ENCODE data around the gene POGK. TPM values are rescaled to one million over a fixed set of nuclear protein-coding genes. Genes with fewer than 3 reads are reported as not detected.

The POGK gene
- polyA plus RNA-seq, 3 donors = 10.6 to 13.0 (median 10.9) TPM

- Histone ChIP-seq H3K36me3 (replicated peaks in 1 of 2; ENCODE audit: control insufficient read depth in 1 of 2, insufficient read depth in 2 of 2, low read length in 2 of 2) (peaks cover 74 to 80% of the 10 kb centered on the region in 2 donors), H3K4me1 (ENCODE audit: control insufficient read depth in 1 of 2, insufficient read depth in 2 of 2, low read length in 2 of 2) (peaks cover 16 to 28% of the 10 kb centered on the region in 2 donors), H3K9ac (ENCODE audit: insufficient read depth, low read length, poor library complexity, severe bottlenecking) (no peak overlapping the region), H3K27ac (ENCODE audit: low read depth in 1 of 2, low read length in 2 of 2) (peak overlapping the region in 1 of 2 donors; percentile 23), H3K79me2 (ENCODE audit: insufficient read depth, low read length) (peaks cover 73% of the 10 kb centered on the region), H2AFZ (ENCODE audit: insufficient read depth, low read depth, low read length, poor library complexity, severe bottlenecking) (no peak overlapping the region), H3K27me3 (ENCODE audit: control insufficient read depth in 2 of 2, insufficient read depth in 2 of 2, low read length in 2 of 2) (no peaks in the 10 kb centered on the region), H3K4me3 (replicated peaks in 1 of 3; ENCODE audit: low read depth in 2 of 3, low read length in 3 of 3) (no peak overlapping the region), H4K20me1 (ENCODE audit: insufficient read depth, low read length) (peaks cover 92% of the 10 kb centered on the region), H3K9me3 (replicated peaks in 1 of 2; ENCODE audit: control insufficient read depth in 1 of 2, insufficient read depth in 1 of 2, low read length in 2 of 2) (no peaks in the 10 kb centered on the region), H3K4me2 (replicated peaks; ENCODE audit: extremely low read depth, low read length, poor library complexity, severe bottlenecking) (no peak overlapping the region)
- TF ChIP-seq CTCF (IDR thresholded peaks at IDR 0.05) = no peak
- peaks cover 27% of the 10 kb centered on the region for H3K4me1 Mint-ChIP-seq
- no peaks in the 10 kb centered on the region for H3K9me3 Mint-ChIP-seq
- H3K27me3 Mint-ChIP-seq (ENCODE audit: low read depth in 3 of 3) = no peaks in the 10 kb centered on the region
- H3K4me3 Mint-ChIP-seq = no peak overlapping the region
- peaks cover 76 to 77% of the 10 kb centered on the region in 2 donors for H3K36me3 Mint-ChIP-seq
- intact Hi-C loops (cut with micrococcal nuclease) = loop anchor here in 1 of 2 donors (10.0 kb wide), 1 partner anchor 1091 kb away; the partner anchor contains the start of genes DCAF6 and MPC2
- 100% methylated on average over 5 of the region's 7 CpGs for WGBS (ENCODE audit: insufficient coverage)
- DNase-seq = no peak
- H3K27ac Mint-ChIP-seq = peak overlapping the region in 4 of 7 donors; percentile 50 to 68 (median 60)
Observed at GRCh38 chr1:166843769-166844596, 4.7 kb downstream of the POGK start.

- Mint-ChIP-seq H3K9me3 (no peaks in the 10 kb centered on the region), H3K4me3 (no peak overlapping the region), H3K27me3 (ENCODE audit: low read depth in 3 of 3) (no peaks in the 10 kb centered on the region), H3K4me1 (peaks cover 27% of the 10 kb centered on the region), H3K27ac (peak overlapping the region in 3 of 7 donors; percentile 46 to 68 (median 63)), H3K36me3 (peaks cover 84 to 86% of the 10 kb centered on the region in 2 donors)
- no peak for TF ChIP-seq CTCF (IDR thresholded peaks at IDR 0.05)
- H3K4me1 ChIP-seq (ENCODE audit: control insufficient read depth in 1 of 2, insufficient read depth in 2 of 2, low read length in 2 of 2) = peaks cover 16 to 26% of the 10 kb centered on the region in 2 donors
- H3K9me3 ChIP-seq (replicated peaks in 1 of 2; ENCODE audit: control insufficient read depth in 1 of 2, insufficient read depth in 1 of 2, low read length in 2 of 2) = no peaks in the 10 kb centered on the region
- H3K27me3 ChIP-seq (ENCODE audit: control insufficient read depth in 2 of 2, insufficient read depth in 2 of 2, low read length in 2 of 2) = no peaks in the 10 kb centered on the region
- H2AFZ ChIP-seq (ENCODE audit: insufficient read depth, low read depth, low read length, poor library complexity, severe bottlenecking) = no peak overlapping the region
- no peak overlapping the region for H3K9ac ChIP-seq (ENCODE audit: insufficient read depth, low read length, poor library complexity, severe bottlenecking)
- peaks cover 79% of the 10 kb centered on the region for H3K79me2 ChIP-seq (ENCODE audit: insufficient read depth, low read length)
- WGBS (ENCODE audit: insufficient coverage) = 99% methylated on average over 5 of the region's 7 CpGs
- H3K4me2 ChIP-seq (replicated peaks; ENCODE audit: extremely low read depth, low read length, poor library complexity, severe bottlenecking) = no peak overlapping the region
- peak overlapping the region in 1 of 2 donors; percentile 23 for H3K27ac ChIP-seq (ENCODE audit: low read depth in 1 of 2, low read length in 2 of 2)
- H4K20me1 ChIP-seq (ENCODE audit: insufficient read depth, low read length) = peaks cover 99% of the 10 kb centered on the region
- no peak for DNase-seq
- intact Hi-C loops (cut with micrococcal nuclease) = loop anchor here in 1 of 2 donors (10.0 kb wide), 1 partner anchor 1090 kb away; the partner anchor contains the start of genes DCAF6 and MPC2
- peaks cover 82 to 88% of the 10 kb centered on the region in 2 donors for H3K36me3 ChIP-seq (replicated peaks in 1 of 2; ENCODE audit: control insufficient read depth in 1 of 2, insufficient read depth in 2 of 2, low read length in 2 of 2)
- H3K4me3 ChIP-seq (replicated peaks in 1 of 3; ENCODE audit: low read depth in 2 of 3, low read length in 3 of 3) = no peak overlapping the region
Observed at GRCh38 chr1:166844791-166845190, 5.5 kb downstream of the POGK start.

Data from CD14-positive monocyte (primary cell).